ENCODE results near the gene AK5.

Gene AK5

GRCh38 chr1:77589231-77589630 lies 307.4 kb downstream of the AK5 start:
- no peak for DNase-seq (ENCODE audit: low spot score)

GRCh38 chr1:77590651-77591050 lies 308.8 kb downstream of the AK5 start:
- no peak for DNase-seq (ENCODE audit: low spot score)

GRCh38 chr1:77592906-77593305 lies 311.1 kb downstream of the AK5 start:
- DNase-seq (ENCODE audit: low spot score) = no peak

- DNase-seq (ENCODE audit: low spot score) = no peak
Observed at GRCh38 chr1:77594366-77595112, 312.7 kb downstream of the AK5 start.

GRCh38 chr1:77597310-77597709 lies 315.5 kb downstream of the AK5 start:
- no peak for DNase-seq (ENCODE audit: low spot score)

GRCh38 chr1:77605246-77606026 lies 323.6 kb downstream of the AK5 start:
- DNase-seq (ENCODE audit: low spot score) = no peak

GRCh38 chr1:77608893-77609292 lies 327.1 kb downstream of the AK5 start:
- DNase-seq (ENCODE audit: low spot score) = no peak
